Measurements from ENCODE around the gene STK10. TPM values are rescaled to one million over a fixed set of nuclear protein-coding genes. Genes with fewer than 3 reads are reported as not detected.

Gene STK10
- total RNA-seq, 1 donor, result 27.1 TPM

DNA sequence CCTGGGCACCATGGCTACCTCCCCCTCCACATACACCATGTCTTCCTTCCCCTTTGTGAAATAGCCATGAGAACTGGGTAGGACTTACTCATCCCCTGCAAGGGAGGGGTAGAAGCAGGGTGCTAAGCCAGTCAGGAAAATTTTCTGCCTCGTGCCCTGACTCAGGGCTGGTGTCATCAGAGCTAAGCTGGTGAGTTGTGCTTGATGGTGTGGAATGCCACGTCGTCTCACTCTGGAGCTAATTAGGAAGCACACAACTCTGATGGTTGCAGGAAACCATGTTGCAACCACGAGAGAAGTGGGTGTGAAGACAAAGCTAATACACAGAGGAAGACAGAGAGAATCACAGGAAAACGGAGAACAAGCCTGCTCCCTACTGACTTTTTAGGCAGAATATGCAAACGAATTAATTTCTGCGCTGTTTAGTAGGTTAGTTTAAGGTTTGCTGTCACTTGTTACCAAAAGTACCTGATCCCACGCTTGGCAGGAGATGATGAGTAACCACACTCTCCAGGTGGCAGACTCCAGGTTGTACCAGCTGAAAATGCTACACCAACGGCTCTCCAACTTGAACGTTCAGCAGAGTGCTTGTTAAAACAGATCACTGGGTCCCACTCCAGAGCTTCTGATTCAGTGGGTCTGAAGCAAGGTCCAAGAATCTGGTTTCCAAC is 54.5 kb downstream of the STK10 start:
- Histone ChIP-seq H3K4me2 (ENCODE audit: insufficient read depth, low read length) (peak overlapping the region; percentile 8), H3K79me2 (ENCODE audit: insufficient read depth, low read length) (peaks cover 60% of the 10 kb centered on the region), H2AFZ (ENCODE audit: low read length) (peak overlapping the region; percentile 38), H3K4me1 (ENCODE audit: insufficient read depth, low read length) (peaks cover 15% of the 10 kb centered on the region), H3K27ac (ENCODE audit: low read depth, low read length) (peak overlapping the region; percentile 85), H3K9me3 (ENCODE audit: low read depth, low read length) (no peaks in the 10 kb centered on the region), H4K20me1 (ENCODE audit: insufficient read depth, low read length) (peaks cover 5% of the 10 kb centered on the region), H3K36me3 (ENCODE audit: insufficient read depth, low read length) (no peaks in the 10 kb centered on the region), H3K4me3 (ENCODE audit: insufficient read depth, low read length) (no peak overlapping the region), H3K27me3 (ENCODE audit: insufficient read depth, low read length) (no peaks in the 10 kb centered on the region)
- TF ChIP-seq, protein P1, sequence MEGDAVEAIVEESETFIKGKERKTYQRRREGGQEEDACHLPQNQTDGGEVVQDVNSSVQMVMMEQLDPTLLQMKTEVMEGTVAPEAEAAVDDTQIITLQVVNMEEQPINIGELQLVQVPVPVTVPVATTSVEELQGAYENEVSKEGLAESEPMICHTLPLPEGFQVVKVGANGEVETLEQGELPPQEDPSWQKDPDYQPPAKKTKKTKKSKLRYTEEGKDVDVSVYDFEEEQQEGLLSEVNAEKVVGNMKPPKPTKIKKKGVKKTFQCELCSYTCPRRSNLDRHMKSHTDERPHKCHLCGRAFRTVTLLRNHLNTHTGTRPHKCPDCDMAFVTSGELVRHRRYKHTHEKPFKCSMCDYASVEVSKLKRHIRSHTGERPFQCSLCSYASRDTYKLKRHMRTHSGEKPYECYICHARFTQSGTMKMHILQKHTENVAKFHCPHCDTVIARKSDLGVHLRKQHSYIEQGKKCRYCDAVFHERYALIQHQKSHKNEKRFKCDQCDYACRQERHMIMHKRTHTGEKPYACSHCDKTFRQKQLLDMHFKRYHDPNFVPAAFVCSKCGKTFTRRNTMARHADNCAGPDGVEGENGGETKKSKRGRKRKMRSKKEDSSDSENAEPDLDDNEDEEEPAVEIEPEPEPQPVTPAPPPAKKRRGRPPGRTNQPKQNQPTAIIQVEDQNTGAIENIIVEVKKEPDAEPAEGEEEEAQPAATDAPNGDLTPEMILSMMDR (IDR thresholded peaks at IDR 0.05; ENCODE audit: extremely low read depth, low read depth, low read length), result no peak
- peak; percentile 98 for DNase-seq (ENCODE audit: insufficient read length, low spot score, missing footprints)

DNA sequence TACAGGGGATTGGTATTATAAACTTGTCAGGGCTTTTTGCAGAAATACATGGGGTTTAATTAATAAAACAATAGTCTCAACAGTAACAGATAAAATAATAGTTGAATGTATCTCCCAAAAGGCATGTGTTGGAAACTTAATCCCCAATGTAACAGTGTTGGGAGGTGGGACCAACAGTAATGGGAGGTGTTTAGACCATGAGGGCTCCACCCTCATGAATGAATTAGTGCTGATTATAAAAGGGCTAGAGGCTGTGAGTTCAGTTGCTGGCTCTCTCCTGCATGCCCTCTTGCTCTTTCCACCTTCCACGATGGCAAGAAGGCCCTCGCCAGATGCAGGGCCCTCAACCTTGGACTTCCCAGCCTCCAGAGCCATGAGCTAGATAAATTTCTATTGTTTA is 56.3 kb downstream of the STK10 start:
- H3K79me2 ChIP-seq (ENCODE audit: insufficient read depth, low read length), result peaks cover 63% of the 10 kb centered on the region
- no peak overlapping the region for H3K4me3 ChIP-seq (ENCODE audit: insufficient read depth, low read length)
- H3K27ac ChIP-seq (ENCODE audit: low read depth, low read length), result no peak overlapping the region
- peaks cover 5% of the 10 kb centered on the region for H4K20me1 ChIP-seq (ENCODE audit: insufficient read depth, low read length)
- TF ChIP-seq, protein P1 (IDR thresholded peaks at IDR 0.05; ENCODE audit: extremely low read depth, low read depth, low read length), result no peak
- H3K4me2 ChIP-seq (ENCODE audit: insufficient read depth, low read length), result no peak overlapping the region
- no peak overlapping the region for H2AFZ ChIP-seq (ENCODE audit: low read length)
- no peak for DNase-seq (ENCODE audit: insufficient read length, low spot score, missing footprints)
- peaks cover 15% of the 10 kb centered on the region for H3K4me1 ChIP-seq (ENCODE audit: insufficient read depth, low read length)
- no peaks in the 10 kb centered on the region for H3K36me3 ChIP-seq (ENCODE audit: insufficient read depth, low read length)
- H3K27me3 ChIP-seq (ENCODE audit: insufficient read depth, low read length), result no peaks in the 10 kb centered on the region
- H3K9me3 ChIP-seq (ENCODE audit: low read depth, low read length), result no peaks in the 10 kb centered on the region

DNA sequence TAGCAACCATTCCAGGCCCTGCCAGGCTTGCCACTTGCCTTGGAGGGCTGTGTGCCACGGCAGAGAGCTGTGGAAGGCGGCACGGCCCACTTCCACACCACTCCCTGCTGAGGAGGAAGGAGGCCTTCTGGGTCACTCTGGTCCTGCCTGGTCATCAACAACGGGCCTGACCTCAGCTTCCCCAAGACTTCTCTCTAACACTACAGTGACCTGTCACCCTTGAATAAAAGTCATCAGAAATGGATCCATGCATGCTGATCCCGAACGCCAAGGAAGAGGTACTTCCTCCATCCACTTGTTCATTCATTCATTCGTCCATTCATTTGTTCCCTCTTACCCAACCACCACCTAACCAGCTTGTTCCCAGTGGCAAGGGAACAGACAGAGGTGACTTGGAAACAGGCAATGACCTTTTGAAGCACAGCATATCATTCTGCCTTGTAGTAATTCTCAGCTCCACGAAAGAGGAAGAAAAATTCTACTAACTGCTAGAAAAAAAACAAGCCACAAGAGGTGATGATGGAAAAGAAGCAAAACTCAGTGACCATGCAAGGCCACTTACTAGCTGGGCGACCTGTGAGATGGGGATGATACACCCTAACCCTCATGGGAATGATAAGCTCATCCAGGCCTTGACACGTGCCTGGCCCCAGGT is 58.6 kb downstream of the STK10 start:
- TF ChIP-seq, protein P1 (IDR thresholded peaks at IDR 0.05; ENCODE audit: extremely low read depth, low read depth, low read length), result no peak
- H3K27ac ChIP-seq (ENCODE audit: low read depth, low read length), result no peak overlapping the region
- no peak overlapping the region for H3K4me2 ChIP-seq (ENCODE audit: insufficient read depth, low read length)
- DNase-seq (ENCODE audit: insufficient read length, low spot score, missing footprints), result no peak
- H3K79me2 ChIP-seq (ENCODE audit: insufficient read depth, low read length), result peaks cover 59% of the 10 kb centered on the region
- no peak overlapping the region for H2AFZ ChIP-seq (ENCODE audit: low read length)
- H3K4me1 ChIP-seq (ENCODE audit: insufficient read depth, low read length), result peaks cover 15% of the 10 kb centered on the region
- H4K20me1 ChIP-seq (ENCODE audit: insufficient read depth, low read length), result peaks cover 5% of the 10 kb centered on the region
- H3K9me3 ChIP-seq (ENCODE audit: low read depth, low read length), result no peaks in the 10 kb centered on the region
- no peaks in the 10 kb centered on the region for H3K27me3 ChIP-seq (ENCODE audit: insufficient read depth, low read length)
- no peak overlapping the region for H3K4me3 ChIP-seq (ENCODE audit: insufficient read depth, low read length)
- H3K36me3 ChIP-seq (ENCODE audit: insufficient read depth, low read length), result peaks cover 1% of the 10 kb centered on the region

DNA sequence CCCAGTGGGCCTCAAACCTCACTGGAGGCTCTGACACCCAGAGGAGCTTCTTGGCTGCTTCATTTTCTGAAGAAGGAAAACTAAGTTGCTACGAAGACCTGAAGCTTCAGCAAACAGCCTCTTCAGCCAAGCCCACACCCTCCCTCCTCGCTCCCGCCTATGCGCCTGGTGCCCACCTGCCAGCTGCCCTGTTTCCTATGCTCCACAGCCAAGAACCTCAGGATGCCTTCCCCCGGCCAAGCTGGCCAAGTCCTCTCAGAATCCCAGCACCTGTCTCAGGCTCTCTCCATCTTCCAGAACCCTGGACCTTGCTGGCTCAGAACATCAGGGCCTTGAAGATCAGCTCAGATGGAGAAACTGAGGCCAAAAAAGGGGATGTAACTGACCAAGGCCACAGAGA is 60.4 kb downstream of the STK10 start:
- Histone ChIP-seq H3K4me2 (ENCODE audit: insufficient read depth, low read length) (no peak overlapping the region), H2AFZ (ENCODE audit: low read length) (no peak overlapping the region), H3K79me2 (ENCODE audit: insufficient read depth, low read length) (peaks cover 49% of the 10 kb centered on the region), H3K36me3 (ENCODE audit: insufficient read depth, low read length) (peaks cover 3% of the 10 kb centered on the region), H3K27ac (ENCODE audit: low read depth, low read length) (no peak overlapping the region), H3K4me1 (ENCODE audit: insufficient read depth, low read length) (peaks cover 5% of the 10 kb centered on the region), H3K27me3 (ENCODE audit: insufficient read depth, low read length) (no peaks in the 10 kb centered on the region), H3K9me3 (ENCODE audit: low read depth, low read length) (no peaks in the 10 kb centered on the region), H4K20me1 (ENCODE audit: insufficient read depth, low read length) (peaks cover 5% of the 10 kb centered on the region), H3K4me3 (ENCODE audit: insufficient read depth, low read length) (no peak overlapping the region)
- no peak for DNase-seq (ENCODE audit: insufficient read length, low spot score, missing footprints)
- TF ChIP-seq, protein P1 (IDR thresholded peaks at IDR 0.05; ENCODE audit: extremely low read depth, low read depth, low read length), result no peak
